GM12878 (cell line): ENCODE measurements around the gene DNAJC16. TPM values are rescaled to one million over a fixed set of nuclear protein-coding genes. Genes with fewer than 3 reads are reported as not detected.

Source experiments
- ATAC-seq: fragments of 200-7000 bp; cut with Tn5 transposase; 3 replicates; pipeline ENCODE4 v1.9.1; 2020; ENCODE audit warnings: mild to moderate bottlenecking, moderate library complexity
- BruUV-seq: library from RNA; stranded (reverse); fragments of 400-500 nt; replicated peaks from 2 replicates; lab custom pipeline; 2021; lab: Mats Ljungman, UMichigan
- CTCF ChIA-PET: fragments of 300-600 bp; sonication (Branson Sonifier 250); formaldehyde crosslinking; extraction: SDS; loops from one replicate; lab custom pipeline; 2021; ENCODE audit warnings: inconsistent platforms; lab: Yijun Ruan, JAX
- POLR2A ChIA-PET: fragments of 350-600 bp; formaldehyde crosslinking; extraction: SDS; loops from one replicate; lab custom pipeline; 2021; ENCODE audit warnings: inconsistent platforms; lab: Charles Lee
- RAD21 ChIA-PET: fragments of 300-600 bp; sonication (Branson Sonifier 250); formaldehyde crosslinking; loops from one replicate; lab custom pipeline; 2023; ENCODE audit warnings: antibody characterized with exemption; ENCODE audit not compliant: unreplicated experiment; lab: Charles Lee
- SMC1A ChIA-PET: fragments of 300-600 bp; sonication (Branson Sonifier 250); formaldehyde crosslinking; loops from one replicate; lab custom pipeline; 2023; ENCODE audit not compliant: unreplicated experiment, uncharacterized antibody; lab: Charles Lee
- DNase-seq: peaks from one replicate; pipeline ENCODE4 v3.0.0-alpha.2; 2011; ENCODE audit warnings: low read depth, low spot score
- FAIRE-seq: peaks from 3 replicates; lab custom pipeline; 2011; peaks lifted over from hg19 to GRCh38; lab: Jason Lieb, UNC
- H2AFZ ChIP-seq: 2 replicates; pipeline ENCODE4 v1.6.0; 2011; ENCODE audit warnings: low read depth, low read length, control low read depth; ENCODE audit not compliant: control insufficient read depth
- H3K27ac ChIP-seq: 2 replicates; pipeline ENCODE4 v1.5.1; 2011; ENCODE audit warnings: control low read depth; ENCODE audit not compliant: control insufficient read depth, insufficient read depth
- H3K27me3 ChIP-seq, 2 experiments: replicated peaks in 1 of 2; 2 replicates each; pipeline versions ENCODE4 v1.6.0 to v1.6.1; 2011; ENCODE audit warnings: low read length in 1 of 2; ENCODE audit not compliant: control insufficient read depth in 2 of 2, insufficient read depth in 2 of 2
- H3K36me3 ChIP-seq, 2 experiments: 2 replicates each; pipeline ENCODE4 v1.5.1; 2011; ENCODE audit warnings: low read length in 1 of 2; ENCODE audit not compliant: control insufficient read depth in 2 of 2, insufficient read depth in 2 of 2
- H3K4me1 ChIP-seq: 2 replicates; pipeline ENCODE4 v1.6.1; 2011; ENCODE audit warnings: mild to moderate bottlenecking, low read length, moderate library complexity, mixed read lengths; ENCODE audit not compliant: control insufficient read depth, insufficient read depth
- H3K4me2 ChIP-seq: 2 replicates; pipeline ENCODE4 v1.6.0; 2011; ENCODE audit warnings: control low read depth; ENCODE audit not compliant: control insufficient read depth, insufficient read depth
- H3K4me3 ChIP-seq: fragments of 200-600 bp; sonication (generic); 2 replicates; pipeline ENCODE4 v1.5.1; 2016
- H3K79me2 ChIP-seq: 2 replicates; pipeline ENCODE4 v1.6.0; 2011; ENCODE audit warnings: low read length; ENCODE audit not compliant: control insufficient read depth, insufficient read depth
- H3K9ac ChIP-seq: 2 replicates; pipeline ENCODE4 v1.8.0; 2011; ENCODE audit warnings: low read length, control low read depth, mixed read lengths; ENCODE audit not compliant: control insufficient read depth, insufficient read depth
- H3K9me3 ChIP-seq: replicated peaks from 3 replicates; pipeline ENCODE4 v1.5.1; 2011; ENCODE audit warnings: mild to moderate bottlenecking, low read length; ENCODE audit not compliant: control insufficient read depth, insufficient read depth
- H4K20me1 ChIP-seq: 2 replicates; pipeline ENCODE4 v1.6.0; 2011; ENCODE audit not compliant: control insufficient read depth, insufficient read depth
- ETV6 ChIP-seq, 2 experiments: fragments of 450-650 bp in 1 of 2; IDR thresholded peaks in 1 of 2; conservative IDR thresholded peaks in 1 of 2; 2 replicates each; pipeline ENCODE4 v1.6.1; 2014; ENCODE audit warnings: antibody characterized with exemption in 1 of 2, borderline replicate concordance in 1 of 2, low read depth in 1 of 2, mild to moderate bottlenecking in 1 of 2, moderate library complexity in 1 of 2
- FOXK2 ChIP-seq: fragments of 450-650 bp; IDR thresholded peaks from 2 replicates; pipeline ENCODE4 v1.6.1; 2017; ENCODE audit warnings: mild to moderate bottlenecking, moderate library complexity
- IKZF1 ChIP-seq: fragments of 450-650 bp; conservative IDR thresholded peaks from 2 replicates; pipeline ENCODE4 v1.6.1; 2017; ENCODE audit warnings: antibody characterized with exemption, mild to moderate bottlenecking
- JUNB ChIP-seq: IDR thresholded peaks from 2 replicates; pipeline ENCODE4 v1.6.1; 2016; ENCODE audit warnings: antibody characterized with exemption, mild to moderate bottlenecking
- RAD21 ChIP-seq: IDR thresholded peaks from 2 replicates; pipeline ENCODE4 v1.6.1; 2011; ENCODE audit warnings: mild to moderate bottlenecking, low read depth, low read length, moderate library complexity; ENCODE audit not compliant: insufficient read depth
- SMC3 ChIP-seq: IDR thresholded peaks from 2 replicates; pipeline ENCODE4 v1.6.1; 2011; ENCODE audit warnings: low read length, improper control_type of control experiment, borderline replicate concordance
- SPI1 ChIP-seq: IDR thresholded peaks from 2 replicates; pipeline ENCODE4 v1.6.1; 2011; ENCODE audit warnings: low read depth, mild to moderate bottlenecking, low read length, moderate library complexity, borderline replicate concordance; ENCODE audit not compliant: insufficient read depth
- STAT3 ChIP-seq: IDR thresholded peaks from 2 replicates; pipeline ENCODE4 v1.6.1; 2011; ENCODE audit warnings: low read depth, low read length, improper control_type of control experiment
- WGBS: methylation state at CpG from one replicate; pipeline ENCODE4 v1.1.6; 2016; ENCODE audit warnings: low lambda C conversion rate; ENCODE audit not compliant: insufficient replicate concordance, insufficient coverage; ENCODE audit errors: missing lambda C conversion rate; 5-methylcytosine and 5-hydroxymethylcytosine counted together
- in situ Hi-C: fragments of 300-500 bp; cut with MboI; formaldehyde crosslinking; loops from 9 replicates; pipeline ENCODE4 v1.14.3; 2018; ENCODE audit warnings: mixed read lengths
- intact Hi-C: fragments of 100-400 bp; cut with micrococcal nuclease; formaldehyde crosslinking; loops from one replicate; pipeline ENCODE4 v1.14.2; 2022; ENCODE audit not compliant: unreplicated experiment
- polyA plus RNA-seq, 11 experiments: library from polyadenylated mRNA; depleted of rRNA in 4 of 11; unstranded in 6 of 11; stranded (reverse) in 5 of 11; fragments of >200 nt; fragmentation: Nextera tagmentation in 4 of 11; fragmentation: Illumina TruSeq in 1 of 11; extraction: Ambion mirVana in 4 of 11; extraction: Trizol in 1 of 11; gene quantifications; 1 replicate in 1 of 11; 2 replicates in 10 of 11; pipeline versions ENCODE4 v1.2.1 to v1.2.3, GENCODE V29; 2011 to 2016; ENCODE audit warnings: inconsistent platforms in 2 of 11, missing spikeins in 2 of 11, low read depth in 1 of 11
- total RNA-seq, 4 experiments: library from RNA; depleted of rRNA in 3 of 4; stranded (reverse); fragments of >200 nt in 3 of 4; fragmentation: Illumina TruSeq in 1 of 4; extraction: Trizol in 1 of 4; gene quantifications; 2 replicates each; pipeline versions ENCODE4 v1.2.1 to v1.2.3, GENCODE V29; 2013 to 2021
- TF ChIP-seq, protein P1 (sequence below): fragments of 450-650 bp; formaldehyde crosslinking; IDR thresholded peaks from 2 replicates; pipeline ENCODE4 v1.4.0; 2020; ENCODE audit warnings: mild to moderate bottlenecking, moderate library complexity
- TF ChIP-seq, protein P2 (sequence below): fragments of 450-650 bp; IDR thresholded peaks from 2 replicates; pipeline ENCODE4 v1.6.1; 2016; ENCODE audit warnings: mild to moderate bottlenecking

The DNAJC16 gene
- total and polyA plus RNA-seq, 10 of the 15 experiments (the other 5 are each of a cell fraction or from before 2014, with no cell fraction given) = 2.4 to 12.7 (median 7.8) TPM

DNA sequence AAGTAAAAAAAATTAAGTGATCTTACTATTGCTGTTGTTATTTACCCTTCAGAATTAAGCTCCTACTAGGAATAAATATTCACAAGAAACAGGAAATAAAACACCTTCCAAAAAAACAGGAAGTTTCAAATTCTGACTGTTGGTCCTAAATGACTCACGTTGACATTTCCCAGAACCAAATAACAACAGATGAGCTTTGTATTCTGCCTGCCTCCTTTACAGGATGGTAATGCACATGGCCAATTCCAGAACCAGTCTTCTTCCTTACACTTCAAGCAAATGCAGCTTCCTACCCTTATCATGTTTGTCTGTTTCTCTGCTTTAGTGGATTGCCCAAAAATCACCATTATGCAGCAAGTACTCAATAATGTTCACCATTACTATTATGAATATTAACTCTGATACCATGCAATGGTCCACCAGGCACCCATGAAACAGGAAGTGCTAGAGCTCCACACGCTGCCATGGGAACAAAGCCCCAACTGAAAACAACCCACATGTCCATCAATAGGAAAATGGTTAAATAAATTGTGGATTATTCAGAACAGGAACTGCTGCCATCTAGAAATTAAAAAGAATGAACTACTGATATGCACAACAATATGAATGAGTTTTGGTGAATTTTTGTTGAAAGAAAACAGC is 11.5 kb upstream of the DNAJC16 start:
- DNase-seq = no peak
- Histone ChIP-seq H3K4me3 (no peak overlapping the region), H4K20me1 (no peaks in the 10 kb centered on the region), H3K27me3 (no peaks in the 10 kb centered on the region), H2AFZ (no peak overlapping the region), H3K36me3 (no peaks in the 10 kb centered on the region; a peak in 1 of 4 replicates), H3K79me2 (no peaks in the 10 kb centered on the region), H3K4me1 (peaks cover 9% of the 10 kb centered on the region), H3K9me3 (no peaks in the 10 kb centered on the region), H3K27ac (no peak overlapping the region), H3K4me2 (0 out of 2 replicates have a peak overlapping the region, but pooled peaks have one; percentile 9), H3K9ac (no peak overlapping the region)
- in situ Hi-C loops = no loop called here
- peak; percentile 80 for ATAC-seq
- TF ChIP-seq JUNB = peak; percentile 35; the same call in 1 of the 2 replicates
- no peak for TF ChIP-seq STAT3
- TF ChIP-seq SMC3 = no peak
- TF ChIP-seq ETV6 (conservative IDR thresholded peaks at IDR 0.05 in 1 of 2, IDR thresholded peaks at IDR 0.05 in 1 of 2; ENCODE audit: borderline replicate concordance in 1 of 2, low read depth in 1 of 2) = peak in 1 of 2 experiments; percentile 39; a peak in 1 of 4 replicates
- TF ChIP-seq IKZF1 = 0 out of 2 replicates have a peak, but pooled peaks have one; percentile 21
- no peak for TF ChIP-seq FOXK2
- TF ChIP-seq, protein P1, sequence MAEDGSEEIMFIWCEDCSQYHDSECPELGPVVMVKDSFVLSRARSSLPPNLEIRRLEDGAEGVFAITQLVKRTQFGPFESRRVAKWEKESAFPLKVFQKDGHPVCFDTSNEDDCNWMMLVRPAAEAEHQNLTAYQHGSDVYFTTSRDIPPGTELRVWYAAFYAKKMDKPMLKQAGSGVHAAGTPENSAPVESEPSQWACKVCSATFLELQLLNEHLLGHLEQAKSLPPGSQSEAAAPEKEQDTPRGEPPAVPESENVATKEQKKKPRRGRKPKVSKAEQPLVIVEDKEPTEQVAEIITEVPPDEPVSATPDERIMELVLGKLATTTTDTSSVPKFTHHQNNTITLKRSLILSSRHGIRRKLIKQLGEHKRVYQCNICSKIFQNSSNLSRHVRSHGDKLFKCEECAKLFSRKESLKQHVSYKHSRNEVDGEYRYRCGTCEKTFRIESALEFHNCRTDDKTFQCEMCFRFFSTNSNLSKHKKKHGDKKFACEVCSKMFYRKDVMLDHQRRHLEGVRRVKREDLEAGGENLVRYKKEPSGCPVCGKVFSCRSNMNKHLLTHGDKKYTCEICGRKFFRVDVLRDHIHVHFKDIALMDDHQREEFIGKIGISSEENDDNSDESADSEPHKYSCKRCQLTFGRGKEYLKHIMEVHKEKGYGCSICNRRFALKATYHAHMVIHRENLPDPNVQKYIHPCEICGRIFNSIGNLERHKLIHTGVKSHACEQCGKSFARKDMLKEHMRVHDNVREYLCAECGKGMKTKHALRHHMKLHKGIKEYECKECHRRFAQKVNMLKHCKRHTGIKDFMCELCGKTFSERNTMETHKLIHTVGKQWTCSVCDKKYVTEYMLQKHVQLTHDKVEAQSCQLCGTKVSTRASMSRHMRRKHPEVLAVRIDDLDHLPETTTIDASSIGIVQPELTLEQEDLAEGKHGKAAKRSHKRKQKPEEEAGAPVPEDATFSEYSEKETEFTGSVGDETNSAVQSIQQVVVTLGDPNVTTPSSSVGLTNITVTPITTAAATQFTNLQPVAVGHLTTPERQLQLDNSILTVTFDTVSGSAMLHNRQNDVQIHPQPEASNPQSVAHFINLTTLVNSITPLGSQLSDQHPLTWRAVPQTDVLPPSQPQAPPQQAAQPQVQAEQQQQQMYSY (CRISPR knock-in tag) = no peak
- no peak for TF ChIP-seq RAD21
- peak; percentile 78 for TF ChIP-seq SPI1
- TF ChIP-seq, protein P2, sequence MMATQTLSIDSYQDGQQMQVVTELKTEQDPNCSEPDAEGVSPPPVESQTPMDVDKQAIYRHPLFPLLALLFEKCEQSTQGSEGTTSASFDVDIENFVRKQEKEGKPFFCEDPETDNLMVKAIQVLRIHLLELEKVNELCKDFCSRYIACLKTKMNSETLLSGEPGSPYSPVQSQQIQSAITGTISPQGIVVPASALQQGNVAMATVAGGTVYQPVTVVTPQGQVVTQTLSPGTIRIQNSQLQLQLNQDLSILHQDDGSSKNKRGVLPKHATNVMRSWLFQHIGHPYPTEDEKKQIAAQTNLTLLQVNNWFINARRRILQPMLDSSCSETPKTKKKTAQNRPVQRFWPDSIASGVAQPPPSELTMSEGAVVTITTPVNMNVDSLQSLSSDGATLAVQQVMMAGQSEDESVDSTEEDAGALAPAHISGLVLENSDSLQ = peak; percentile 81
- intact Hi-C loops = no loop called here
- CTCF ChIA-PET = interaction anchor here (0.6 to 2.5 kb wide), 3 partner anchors 15 to 460 kb away, joined by 3 to 8 read pairs (median 3); no protein-coding TSS in a partner anchor
- 2% methylated on average over 2 of the region's 2 CpGs for WGBS
- BruUV-seq = no TSS peak
- RAD21 ChIA-PET = interaction anchor here (0.9 kb wide), 2 partner anchors 12 to 66 kb away, joined by 3 read pairs; no protein-coding TSS in a partner anchor
- SMC1A ChIA-PET = interaction anchor here (0.9 to 1.3 kb wide), 3 partner anchors 9 to 181 kb away, joined by 3 to 4 read pairs (median 3); partner anchors contain the start of gene CASP9
- POLR2A ChIA-PET = interaction anchor here (0.8 kb wide), 1 partner anchor 119 kb away, joined by 3 read pairs; no protein-coding TSS in a partner anchor
- no peak for FAIRE-seq
